ENCODE data around the gene PIANP. TPM values are rescaled to one million over a fixed set of nuclear protein-coding genes. Genes with fewer than 3 reads are reported as not detected.
A peak's percentile ranks its signal among the peaks of the same experiment; 100 is the strongest.

Gene PIANP
- total and polyA plus RNA-seq, 5 donors from 2014 or later, result 0.13 TPM; not detected in 4

DNA sequence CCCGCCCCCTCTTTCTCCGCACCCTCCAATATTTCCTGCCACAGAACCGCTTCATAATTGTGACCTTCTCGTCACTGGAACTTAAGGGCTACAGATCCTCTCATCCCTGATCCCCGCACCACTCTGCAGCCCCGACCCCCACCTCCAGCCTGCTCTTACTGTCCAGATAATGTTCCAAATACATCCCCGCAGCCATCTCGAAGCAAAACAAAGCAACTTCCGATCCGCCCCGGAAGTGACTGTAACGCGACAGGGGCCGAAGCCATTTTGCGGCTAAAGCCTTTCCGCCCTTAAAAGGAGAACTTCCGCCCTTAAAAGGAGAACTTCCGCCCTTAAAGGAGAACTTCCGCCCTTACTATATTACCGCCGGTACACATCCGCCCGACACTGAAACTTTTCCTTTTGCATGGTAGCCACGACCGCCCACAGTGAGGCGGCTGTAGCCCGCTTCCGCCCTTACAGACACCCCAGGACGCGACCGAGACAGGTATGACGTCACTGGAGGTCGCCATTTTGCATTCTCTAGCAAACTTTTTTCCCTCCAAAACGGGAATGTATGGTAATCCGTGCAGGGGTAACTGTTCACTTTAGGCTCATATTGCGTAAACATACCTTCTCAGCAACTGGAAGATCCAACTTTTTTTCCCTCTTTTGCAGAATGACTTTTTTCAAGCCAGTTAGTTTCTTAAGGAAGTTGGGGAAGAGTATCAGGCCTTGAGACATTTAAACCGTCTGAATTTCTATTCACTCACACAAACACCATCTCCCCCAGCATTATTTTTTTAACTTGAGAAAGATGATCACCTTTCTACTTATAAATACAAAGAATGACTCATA is 37.5 kb downstream of the PIANP start, which contains the start of gene ING4:
TSS of gene ING4 (minus strand) at position 214 of the 837 bp plus-strand sequence. CDS start at position 196, 18 bp downstream.
- ATAC-seq (ENCODE audit: low read depth in 2 of 2), result peak; percentile 99
- Histone ChIP-seq H3K27ac (ENCODE audit: insufficient read depth, low read length, poor library complexity, severe bottlenecking) (peak within 1 kb of the TSS; percentile 90), H3K4me3 (ENCODE audit: low read depth, low read length) (peak within 1 kb of the TSS; percentile 90), H3K9me3 (ENCODE audit: control insufficient read depth in 2 of 2, low read length in 2 of 2) (no peaks in the 10 kb centered on the region), H3K4me1 (ENCODE audit: control insufficient read depth, insufficient read depth, low read length, poor library complexity, severe bottlenecking) (peaks cover 12% of the 10 kb centered on the region), H3K36me3 (ENCODE audit: control insufficient read depth, insufficient read depth, low read length) (peaks cover 16% of the 10 kb centered on the region), H3K27me3 (ENCODE audit: control insufficient read depth, insufficient read depth, low read length) (no peaks in the 10 kb centered on the region)
- H3K27me3 Mint-ChIP-seq, result no peaks in the 10 kb centered on the region
- peak within 1 kb of the TSS; percentile 86 to 97 (median 95) for H3K4me3 Mint-ChIP-seq
- peaks cover 6 to 43% (median 20%) of the 10 kb centered on the region in 4 donors for H3K4me1 Mint-ChIP-seq
- H3K36me3 Mint-ChIP-seq, result peaks cover 23% of the 10 kb centered on the region
- H3K9me3 Mint-ChIP-seq, result peaks cover 0 to 2% (median 0%) of the 10 kb centered on the region in 7 donors
- peak; percentile 95 to 100 (median 97) for DNase-seq
- H3K27ac Mint-ChIP-seq, result peak within 1 kb of the TSS; percentile 96 to 99 (median 98)

DNA sequence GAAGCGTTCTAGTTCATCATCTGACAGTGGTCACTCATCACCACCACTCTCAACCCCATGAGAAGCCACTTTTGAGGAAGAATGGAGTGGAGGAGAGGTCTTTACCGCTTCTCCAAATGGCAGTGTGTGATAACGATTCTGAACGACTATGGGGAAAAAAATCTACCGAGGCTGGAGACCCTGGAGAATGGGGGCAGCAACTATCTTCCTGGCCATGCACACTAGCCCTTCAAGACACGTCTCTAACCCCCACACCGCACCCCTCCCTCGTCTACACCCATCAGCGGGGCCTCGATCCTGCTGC is 38.1 kb downstream of the PIANP start:
- peaks cover 6 to 43% (median 20%) of the 10 kb centered on the region in 4 donors for H3K4me1 Mint-ChIP-seq
- peak overlapping the region; percentile 90 for H3K27ac ChIP-seq (ENCODE audit: insufficient read depth, low read length, poor library complexity, severe bottlenecking)
- H3K36me3 Mint-ChIP-seq, result peaks cover 19% of the 10 kb centered on the region
- peaks cover 12% of the 10 kb centered on the region for H3K4me1 ChIP-seq (ENCODE audit: control insufficient read depth, insufficient read depth, low read length, poor library complexity, severe bottlenecking)
- H3K9me3 ChIP-seq (ENCODE audit: control insufficient read depth in 2 of 2, low read length in 2 of 2), result no peaks in the 10 kb centered on the region
- peaks cover 11% of the 10 kb centered on the region for H3K36me3 ChIP-seq (ENCODE audit: control insufficient read depth, insufficient read depth, low read length)
- no peak for DNase-seq
- peak overlapping the region; percentile 90 for H3K4me3 ChIP-seq (ENCODE audit: low read depth, low read length)
- peak; percentile 26 to 29 for ATAC-seq (ENCODE audit: low read depth in 2 of 2)
- peak overlapping the region; percentile 86 to 97 (median 95) for H3K4me3 Mint-ChIP-seq
- H3K27me3 Mint-ChIP-seq, result no peaks in the 10 kb centered on the region
- peaks cover 0 to 2% (median 0%) of the 10 kb centered on the region in 7 donors for H3K9me3 Mint-ChIP-seq
- peak overlapping the region; percentile 96 to 99 (median 98) for H3K27ac Mint-ChIP-seq
- no peaks in the 10 kb centered on the region for H3K27me3 ChIP-seq (ENCODE audit: control insufficient read depth, insufficient read depth, low read length)

DNA sequence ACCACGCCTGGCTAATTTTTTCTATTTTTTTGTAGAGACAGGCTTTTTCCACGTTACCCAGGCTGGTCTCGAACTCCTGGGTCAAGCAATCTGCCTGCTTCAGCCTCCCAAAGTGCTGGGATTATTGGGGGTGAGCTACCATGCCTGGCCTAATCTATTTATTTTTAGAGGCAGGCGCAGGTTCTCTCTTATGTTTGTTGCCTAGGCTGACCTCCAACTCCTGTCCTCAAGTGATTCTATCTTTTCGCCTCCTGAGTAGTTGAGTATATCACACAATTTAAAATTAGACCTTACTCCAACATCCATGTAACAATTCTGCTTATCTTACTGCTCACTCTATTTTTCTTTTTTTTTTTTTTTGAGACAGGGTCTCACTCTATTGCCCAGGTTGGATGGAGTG is 46.6 kb downstream of the PIANP start:
- H3K36me3 ChIP-seq (ENCODE audit: control insufficient read depth, insufficient read depth, low read length), result peaks cover 67% of the 10 kb centered on the region
- H3K4me3 Mint-ChIP-seq, result no peak overlapping the region
- DNase-seq (no peak), ATAC-seq (ENCODE audit: low read depth in 2 of 2) (no peak)
- no peaks in the 10 kb centered on the region for H3K4me1 ChIP-seq (ENCODE audit: control insufficient read depth, insufficient read depth, low read length, poor library complexity, severe bottlenecking)
- H3K27me3 Mint-ChIP-seq, result no peaks in the 10 kb centered on the region
- H3K4me1 Mint-ChIP-seq, result peaks cover 0 to 16% (median 3%) of the 10 kb centered on the region in 4 donors
- no peaks in the 10 kb centered on the region for H3K27me3 ChIP-seq (ENCODE audit: control insufficient read depth, insufficient read depth, low read length)
- no peak overlapping the region for H3K4me3 ChIP-seq (ENCODE audit: low read depth, low read length)
- H3K27ac ChIP-seq (ENCODE audit: insufficient read depth, low read length, poor library complexity, severe bottlenecking), result no peak overlapping the region
- no peaks in the 10 kb centered on the region for H3K9me3 Mint-ChIP-seq
- H3K9me3 ChIP-seq (ENCODE audit: control insufficient read depth in 2 of 2, low read length in 2 of 2), result no peaks in the 10 kb centered on the region
- peaks cover 37% of the 10 kb centered on the region for H3K36me3 Mint-ChIP-seq
- H3K27ac Mint-ChIP-seq, result no peak overlapping the region

DNA sequence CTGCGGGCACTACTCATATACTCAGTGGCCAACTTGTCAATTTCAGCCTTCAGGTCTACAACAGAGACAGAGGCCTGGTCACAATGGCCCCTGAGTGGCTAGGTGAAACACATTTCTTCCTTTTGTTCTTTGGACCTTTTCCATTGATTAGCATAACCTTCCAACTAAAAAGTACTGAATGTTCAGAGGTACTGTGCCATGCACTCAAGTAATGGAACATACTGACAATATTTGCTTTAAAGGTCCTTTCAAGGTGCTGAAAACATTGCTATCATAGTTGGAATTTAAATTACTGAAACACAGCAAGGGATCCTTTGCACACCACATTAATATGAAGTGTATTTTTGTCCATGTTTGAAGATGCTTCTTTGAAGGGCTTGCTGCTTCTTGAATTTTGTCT is 47.3 kb downstream of the PIANP start:
- Histone ChIP-seq H3K27me3 (ENCODE audit: control insufficient read depth, insufficient read depth, low read length) (no peaks in the 10 kb centered on the region), H3K4me1 (ENCODE audit: control insufficient read depth, insufficient read depth, low read length, poor library complexity, severe bottlenecking) (no peaks in the 10 kb centered on the region), H3K27ac (ENCODE audit: insufficient read depth, low read length, poor library complexity, severe bottlenecking) (no peak overlapping the region), H3K4me3 (ENCODE audit: low read depth, low read length) (no peak overlapping the region), H3K36me3 (ENCODE audit: control insufficient read depth, insufficient read depth, low read length) (peaks cover 63% of the 10 kb centered on the region), H3K9me3 (ENCODE audit: control insufficient read depth in 2 of 2, low read length in 2 of 2) (no peaks in the 10 kb centered on the region)
- Mint-ChIP-seq H3K9me3 (no peaks in the 10 kb centered on the region), H3K27me3 (no peaks in the 10 kb centered on the region), H3K36me3 (peaks cover 30% of the 10 kb centered on the region), H3K4me3 (no peak overlapping the region), H3K27ac (no peak overlapping the region), H3K4me1 (peaks cover 0 to 10% (median 1%) of the 10 kb centered on the region in 4 donors)
- no peak for DNase-seq
- no peak for ATAC-seq (ENCODE audit: low read depth in 2 of 2)

DNA sequence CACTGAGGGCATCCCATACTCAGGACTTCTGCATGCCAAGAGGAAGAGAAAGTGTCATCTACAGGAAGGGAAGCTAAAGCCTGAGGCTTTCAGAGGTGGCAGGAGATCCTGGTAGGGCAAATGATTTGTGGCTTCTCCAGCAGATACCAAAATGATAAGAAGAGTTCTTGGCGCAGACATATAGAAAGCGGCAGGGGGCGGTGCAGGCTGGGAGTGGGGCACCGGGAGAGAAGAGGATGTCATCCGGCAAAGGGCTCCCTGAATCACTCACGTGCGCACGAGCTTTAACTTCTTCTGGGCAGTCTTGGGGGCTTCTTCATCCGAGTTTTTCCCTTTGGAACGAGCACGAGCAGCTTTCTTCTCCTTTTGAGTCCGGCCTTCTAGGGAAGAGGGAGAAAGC is 48.2 kb downstream of the PIANP start:
- peaks cover 0 to 6% (median 0%) of the 10 kb centered on the region in 4 donors for H3K4me1 Mint-ChIP-seq
- H3K27ac Mint-ChIP-seq, result peak overlapping the region in 1 of 3 donors; percentile 74
- Histone ChIP-seq H3K27ac (ENCODE audit: insufficient read depth, low read length, poor library complexity, severe bottlenecking) (no peak overlapping the region), H3K4me1 (ENCODE audit: control insufficient read depth, insufficient read depth, low read length, poor library complexity, severe bottlenecking) (no peaks in the 10 kb centered on the region), H3K36me3 (ENCODE audit: control insufficient read depth, insufficient read depth, low read length) (peaks cover 63% of the 10 kb centered on the region), H3K27me3 (ENCODE audit: control insufficient read depth, insufficient read depth, low read length) (no peaks in the 10 kb centered on the region), H3K9me3 (ENCODE audit: control insufficient read depth in 2 of 2, low read length in 2 of 2) (no peaks in the 10 kb centered on the region), H3K4me3 (ENCODE audit: low read depth, low read length) (no peak overlapping the region)
- no peaks in the 10 kb centered on the region for H3K9me3 Mint-ChIP-seq
- no peak overlapping the region for H3K4me3 Mint-ChIP-seq
- DNase-seq (no peak), ATAC-seq (ENCODE audit: low read depth in 2 of 2) (no peak)
- peaks cover 30% of the 10 kb centered on the region for H3K36me3 Mint-ChIP-seq
- no peaks in the 10 kb centered on the region for H3K27me3 Mint-ChIP-seq

DNA sequence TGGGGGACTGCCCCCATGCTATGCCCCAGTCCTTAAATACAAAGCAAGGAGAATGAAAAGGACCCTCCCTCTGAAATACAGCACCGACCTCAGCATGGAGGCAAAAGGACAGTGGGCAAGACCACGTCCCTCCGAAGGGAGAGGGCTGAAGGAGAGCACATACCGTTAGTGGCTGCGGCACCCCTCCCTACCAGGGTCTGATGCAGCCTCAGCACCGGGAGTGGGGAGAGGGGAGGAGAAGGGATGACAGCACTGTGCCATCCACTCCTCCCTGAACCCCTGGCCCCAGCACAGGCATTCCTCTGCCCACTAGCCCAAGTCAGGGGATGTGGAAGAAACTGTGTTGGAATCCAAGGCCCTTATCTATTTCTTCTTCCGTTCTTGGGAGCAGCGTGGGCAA is 49.8 kb downstream of the PIANP start:
- peak overlapping the region in 1 of 3 donors; percentile 47 for H3K27ac Mint-ChIP-seq

DNA sequence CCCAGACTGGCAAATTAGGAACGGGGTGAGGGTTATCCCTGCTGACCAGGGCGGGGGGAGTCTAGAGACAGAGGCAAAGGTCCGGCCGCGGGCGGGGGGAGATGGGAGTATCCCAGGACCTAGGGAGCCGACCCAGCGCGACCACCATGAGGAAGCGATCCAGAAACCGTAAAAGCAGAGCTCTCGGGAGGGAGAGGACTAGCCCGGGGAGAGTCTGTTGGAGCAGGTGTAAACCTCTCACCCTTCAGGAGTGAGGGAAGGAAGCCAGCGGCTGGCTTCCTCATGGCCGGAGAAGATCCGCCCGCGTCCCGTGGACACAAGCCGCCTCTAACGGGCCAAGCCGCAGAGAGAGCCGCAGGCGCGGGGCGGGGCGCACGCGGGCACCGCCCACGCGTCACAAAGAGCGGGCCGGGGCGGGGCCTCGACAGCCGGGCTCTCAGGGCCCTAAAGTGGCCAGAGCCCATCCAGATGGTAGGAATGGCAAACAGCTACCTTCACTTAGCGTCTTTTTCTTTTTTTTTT is 53.5 kb downstream of the PIANP start, which contains the start of gene ACRBP:
TSS of gene ACRBP (minus strand) at position 350 of the 522 bp plus-strand sequence. CDS start at position 284, 66 bp downstream.
- Histone ChIP-seq H3K4me1 (ENCODE audit: control insufficient read depth, insufficient read depth, low read length, poor library complexity, severe bottlenecking) (peaks cover 8% of the 10 kb centered on the region), H3K9me3 (ENCODE audit: control insufficient read depth in 2 of 2, low read length in 2 of 2) (peaks cover 12 to 14% of the 10 kb centered on the region in 2 experiments), H3K27ac (ENCODE audit: insufficient read depth, low read length, poor library complexity, severe bottlenecking) (no peak within 1 kb of the TSS), H3K4me3 (ENCODE audit: low read depth, low read length) (no peak within 1 kb of the TSS), H3K36me3 (ENCODE audit: control insufficient read depth, insufficient read depth, low read length) (peaks cover 18% of the 10 kb centered on the region), H3K27me3 (ENCODE audit: control insufficient read depth, insufficient read depth, low read length) (no peaks in the 10 kb centered on the region)
- H3K9me3 Mint-ChIP-seq, result peaks cover 0 to 17% (median 3%) of the 10 kb centered on the region in 7 donors
- DNase-seq, result peak in 2 of 3 donors; percentile 12 to 45
- no peaks in the 10 kb centered on the region for H3K27me3 Mint-ChIP-seq
- H3K36me3 Mint-ChIP-seq, result peaks cover 38% of the 10 kb centered on the region
- peaks cover 0 to 18% (median 4%) of the 10 kb centered on the region in 4 donors for H3K4me1 Mint-ChIP-seq
- peak within 1 kb of the TSS in 2 of 3 donors; percentile 8 to 74 for H3K27ac Mint-ChIP-seq
- H3K4me3 Mint-ChIP-seq, result peak within 1 kb of the TSS in 3 of 4 donors; percentile 56 to 62 (median 57)
- ATAC-seq (ENCODE audit: low read depth in 2 of 2), result peak; percentile 55 to 56

More for the DNA sequence above, 49.8 kb downstream of the PIANP start:
- DNase-seq, result no peak
- peaks cover 8% of the 10 kb centered on the region for H3K4me1 ChIP-seq (ENCODE audit: control insufficient read depth, insufficient read depth, low read length, poor library complexity, severe bottlenecking)
- H3K4me3 ChIP-seq (ENCODE audit: low read depth, low read length), result no peak overlapping the region
- no peaks in the 10 kb centered on the region for H3K9me3 ChIP-seq (ENCODE audit: control insufficient read depth in 2 of 2, low read length in 2 of 2)
- no peaks in the 10 kb centered on the region for H3K27me3 Mint-ChIP-seq
- H3K27ac ChIP-seq (ENCODE audit: insufficient read depth, low read length, poor library complexity, severe bottlenecking), result no peak overlapping the region
- peaks cover 23% of the 10 kb centered on the region for H3K36me3 Mint-ChIP-seq
- H3K36me3 ChIP-seq (ENCODE audit: control insufficient read depth, insufficient read depth, low read length), result peaks cover 51% of the 10 kb centered on the region
- peaks cover 0 to 14% (median 2%) of the 10 kb centered on the region in 4 donors for H3K4me1 Mint-ChIP-seq
- ATAC-seq (ENCODE audit: low read depth in 2 of 2), result no peak
- H3K4me3 Mint-ChIP-seq, result no peak overlapping the region
- H3K9me3 Mint-ChIP-seq, result peaks cover 0 to 2% (median 0%) of the 10 kb centered on the region in 7 donors
- H3K27me3 ChIP-seq (ENCODE audit: control insufficient read depth, insufficient read depth, low read length), result no peaks in the 10 kb centered on the region

Data from CD4-positive, CD25-positive, alpha-beta regulatory T cell (primary cell).